Measurements from ENCODE around the gene HLA-DOA.

DNA sequence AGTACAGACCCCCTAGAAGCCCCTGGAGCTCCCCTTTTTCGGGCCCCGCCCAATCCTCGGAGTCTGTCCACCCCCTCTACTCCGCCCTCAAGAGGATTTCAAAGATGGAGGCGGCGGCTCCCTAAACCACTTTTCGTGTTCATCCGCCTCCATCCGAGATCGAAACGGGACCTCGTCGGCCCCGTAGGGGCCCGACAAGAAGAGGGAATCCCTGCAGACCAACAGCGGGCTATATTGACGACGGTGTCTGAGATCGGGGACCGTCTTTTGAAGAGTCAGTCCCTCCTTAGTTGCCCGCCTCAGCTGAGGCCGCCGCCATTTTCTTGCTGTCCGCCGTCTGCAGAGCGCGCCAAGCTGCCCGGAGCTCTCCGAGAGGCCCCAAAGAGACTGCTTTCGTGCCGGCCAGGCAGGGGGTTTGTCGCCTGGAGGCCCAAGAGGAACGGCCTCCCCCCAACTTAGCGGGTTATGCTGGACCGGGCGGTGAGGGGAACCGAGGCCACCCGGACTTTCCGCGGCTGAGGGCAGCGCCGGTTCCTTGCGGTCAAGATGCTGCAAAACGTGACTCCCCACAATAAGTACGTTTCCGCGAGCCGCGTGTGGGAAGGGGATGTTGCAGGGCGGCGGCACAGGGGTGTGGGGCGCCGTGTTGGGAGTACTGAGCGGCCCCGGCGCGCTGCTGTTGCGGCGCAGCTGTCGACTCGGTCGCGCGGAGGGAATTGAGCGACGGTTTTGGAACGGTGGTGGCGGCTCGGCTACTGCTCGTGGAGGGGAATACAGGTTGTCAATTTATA, 36.8 kb downstream of the HLA-DOA start:
- TF ChIP-seq, protein P1, sequence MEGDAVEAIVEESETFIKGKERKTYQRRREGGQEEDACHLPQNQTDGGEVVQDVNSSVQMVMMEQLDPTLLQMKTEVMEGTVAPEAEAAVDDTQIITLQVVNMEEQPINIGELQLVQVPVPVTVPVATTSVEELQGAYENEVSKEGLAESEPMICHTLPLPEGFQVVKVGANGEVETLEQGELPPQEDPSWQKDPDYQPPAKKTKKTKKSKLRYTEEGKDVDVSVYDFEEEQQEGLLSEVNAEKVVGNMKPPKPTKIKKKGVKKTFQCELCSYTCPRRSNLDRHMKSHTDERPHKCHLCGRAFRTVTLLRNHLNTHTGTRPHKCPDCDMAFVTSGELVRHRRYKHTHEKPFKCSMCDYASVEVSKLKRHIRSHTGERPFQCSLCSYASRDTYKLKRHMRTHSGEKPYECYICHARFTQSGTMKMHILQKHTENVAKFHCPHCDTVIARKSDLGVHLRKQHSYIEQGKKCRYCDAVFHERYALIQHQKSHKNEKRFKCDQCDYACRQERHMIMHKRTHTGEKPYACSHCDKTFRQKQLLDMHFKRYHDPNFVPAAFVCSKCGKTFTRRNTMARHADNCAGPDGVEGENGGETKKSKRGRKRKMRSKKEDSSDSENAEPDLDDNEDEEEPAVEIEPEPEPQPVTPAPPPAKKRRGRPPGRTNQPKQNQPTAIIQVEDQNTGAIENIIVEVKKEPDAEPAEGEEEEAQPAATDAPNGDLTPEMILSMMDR (conservative IDR thresholded peaks at IDR 0.05; ENCODE audit: low read depth, low read length) = no peak
- TF ChIP-seq EZH2 (IDR thresholded peaks at IDR 0.05; ENCODE audit: borderline replicate concordance, low read depth, low read length, poor library complexity, severe bottlenecking) = no peak
